HTR-8/SVneo (cell line): ENCODE measurements around the gene SEC22B.
"Not testable (repeated sequence)": the region's sequence is repeated elsewhere in the genome, so short reads cannot be mapped to it uniquely, and the experiment has no call there.

Source experiments
- DNase-seq: peaks from one replicate; pipeline ENCODE4 v3.0.0; 2011; ENCODE audit warnings: low spot score, mixed read lengths; ENCODE audit not compliant: insufficient read length
- FAIRE-seq: peaks from 2 replicates; lab custom pipeline; 2011; peaks lifted over from hg19 to GRCh38; lab: Jason Lieb, UNC

The SEC22B gene

GRCh38 chr1:120176092-120176855, at the start of gene SEC22B:
TSS of gene SEC22B (minus strand) at chr1:120176520. CDS start at chr1:120176381, 139 bp downstream.
- FAIRE-seq (no peak), DNase-seq (peak; percentile 64)

GRCh38 chr1:120217933-120218332, 41.6 kb upstream of the SEC22B start:
- not testable (repeated sequence) for DNase-seq, FAIRE-seq

DNA sequence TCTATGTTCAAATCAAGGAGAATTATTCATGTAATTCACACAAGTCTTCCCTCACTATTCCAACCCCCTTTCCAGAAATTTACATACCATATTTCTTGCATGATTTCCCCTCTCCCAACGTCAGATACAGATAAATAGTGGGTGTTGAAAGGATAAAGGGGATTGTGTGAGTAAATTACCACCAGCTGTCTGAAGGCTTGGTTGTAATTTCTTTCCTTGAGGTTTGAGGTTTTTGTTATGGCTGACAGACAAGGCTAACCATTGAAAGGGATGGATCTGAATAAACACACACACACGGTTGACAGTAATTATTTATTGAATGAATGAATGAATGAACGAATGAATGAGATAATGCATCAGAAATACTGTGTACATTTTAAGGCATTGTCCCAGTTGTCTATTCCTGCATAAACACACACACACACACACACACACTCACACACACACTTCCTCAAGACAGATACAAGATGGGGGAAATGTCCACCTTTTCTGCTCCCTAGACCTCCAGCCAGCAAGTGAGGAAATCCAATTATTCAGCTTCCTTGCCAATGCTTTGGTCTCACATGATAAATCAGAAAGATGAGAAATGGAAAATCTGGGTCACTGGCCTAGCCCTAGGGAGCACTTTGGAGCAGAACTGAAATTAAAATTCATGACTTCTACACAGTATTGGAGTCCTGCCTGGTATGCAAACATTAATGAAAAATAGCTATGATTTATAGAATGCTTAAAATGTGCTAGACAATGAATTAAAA, 41.0 kb upstream of the SEC22B start:
- not testable (repeated sequence) for FAIRE-seq

DNA sequence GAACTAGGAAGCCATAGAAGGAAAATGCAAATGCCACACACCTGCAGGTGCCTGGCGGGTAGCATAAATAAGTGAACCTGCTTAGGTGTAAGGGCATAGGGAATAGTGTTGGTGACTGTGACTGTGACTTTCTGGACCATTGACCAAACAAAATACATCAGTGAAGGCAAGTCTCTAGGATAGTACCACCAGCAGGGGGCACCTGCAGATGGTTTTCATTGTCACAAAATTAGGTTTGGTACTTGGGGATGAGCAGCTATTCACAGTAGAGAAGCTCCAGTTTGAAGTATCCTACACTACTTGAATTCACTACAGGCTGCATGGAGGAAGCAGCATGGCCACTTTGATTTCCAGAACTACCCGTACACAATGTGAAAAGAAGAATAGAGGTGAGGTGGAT, 37.3 kb upstream of the SEC22B start:
- FAIRE-seq, DNase-seq: not testable (repeated sequence)

More for the DNA sequence above, 41.0 kb upstream of the SEC22B start:
- not testable (repeated sequence) for DNase-seq

GRCh38 chr1:120210754-120211153, 34.4 kb upstream of the SEC22B start:
- not testable (repeated sequence) for FAIRE-seq, DNase-seq

GRCh38 chr1:120196863-120197775, 20.8 kb upstream of the SEC22B start:
- not testable (repeated sequence) for FAIRE-seq, DNase-seq

GRCh38 chr1:120188626-120189025, 12.3 kb upstream of the SEC22B start:
- not testable (repeated sequence) for DNase-seq, FAIRE-seq

- not testable (repeated sequence) for DNase-seq, FAIRE-seq
Measured at GRCh38 chr1:120182176-120182707, 5.9 kb upstream of the SEC22B start.

GRCh38 chr1:120179811-120180690, 3.7 kb upstream of the SEC22B start:
- FAIRE-seq, DNase-seq: not testable (repeated sequence)

DNA sequence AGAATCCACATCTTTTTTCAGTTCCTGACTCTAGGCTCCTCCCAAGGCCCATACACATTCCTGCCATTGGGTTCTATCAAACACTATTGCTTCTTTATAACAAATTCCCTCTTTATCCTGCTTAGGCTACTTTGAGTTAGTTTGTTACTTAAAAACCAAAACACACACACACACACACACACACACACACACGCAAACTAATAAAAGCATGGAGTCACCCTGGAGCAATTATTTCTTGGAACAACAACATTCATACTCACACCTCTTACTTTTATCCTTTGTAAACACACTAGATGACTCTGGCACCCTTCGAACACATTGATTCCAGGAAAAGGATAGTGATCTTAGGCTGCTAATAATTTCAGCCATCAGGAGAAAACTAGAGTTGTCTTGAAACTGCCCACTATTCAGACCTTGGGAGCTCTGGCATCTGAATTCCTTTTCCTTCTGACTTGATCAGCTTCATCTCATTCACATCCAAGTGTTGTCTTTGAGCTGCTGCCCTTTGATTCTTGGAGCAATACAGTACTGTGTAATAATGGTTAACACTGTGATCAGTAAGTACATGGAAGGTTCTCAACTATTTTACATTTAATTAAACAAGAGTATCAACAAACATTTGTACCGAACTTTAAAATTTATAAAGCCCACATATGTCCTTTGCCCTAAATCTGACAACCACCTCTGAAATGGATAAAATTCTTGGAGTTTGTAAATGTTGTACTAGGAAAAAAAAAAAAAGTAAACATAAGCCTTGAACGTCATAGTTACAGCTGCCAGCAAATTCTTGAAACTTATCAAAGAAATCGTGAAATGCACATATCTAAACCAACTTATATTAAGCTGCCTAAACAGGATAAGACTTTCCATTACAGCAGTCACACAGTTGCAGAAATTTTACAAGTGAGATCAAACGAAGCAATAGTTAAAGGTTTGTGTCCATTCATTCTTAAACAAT, 2.8 kb upstream of the SEC22B start:
- DNase-seq (no peak), FAIRE-seq (no peak)

- FAIRE-seq, DNase-seq: not testable (repeated sequence)
Measured at GRCh38 chr1:120178058-120178457, 1.7 kb upstream of the SEC22B start.

DNA sequence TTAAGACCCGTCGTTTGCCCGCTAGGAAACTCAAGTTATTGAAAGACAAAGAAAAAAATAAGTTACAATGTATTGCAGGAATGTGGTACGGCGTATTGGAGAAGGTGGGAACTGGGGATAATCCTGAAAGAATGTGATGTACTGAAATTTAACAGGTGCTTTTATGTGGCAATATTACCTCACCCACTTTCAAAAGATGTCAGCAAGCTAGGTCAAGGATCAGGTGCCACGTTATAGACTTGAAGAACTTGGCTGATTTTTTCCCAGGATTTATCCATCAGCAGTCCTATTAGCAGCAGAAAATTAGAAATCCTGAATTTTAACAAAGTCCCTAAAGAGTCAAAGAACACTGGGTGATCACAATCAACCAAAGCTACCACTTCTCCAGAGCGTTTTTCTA, 632 bp downstream of the SEC22B start:
- FAIRE-seq: not testable (repeated sequence)

GRCh38 chr1:120164761-120165160, 11.6 kb downstream of the SEC22B start:
- not testable (repeated sequence) for FAIRE-seq, DNase-seq

More for the DNA sequence above, 632 bp downstream of the SEC22B start:
- not testable (repeated sequence) for DNase-seq

- FAIRE-seq, DNase-seq: not testable (repeated sequence)
Measured at GRCh38 chr1:120162015-120162414, 14.3 kb downstream of the SEC22B start.

GRCh38 chr1:120158495-120158894, 17.8 kb downstream of the SEC22B start:
- not testable (repeated sequence) for FAIRE-seq, DNase-seq

GRCh38 chr1:120158086-120158485, 18.2 kb downstream of the SEC22B start:
- DNase-seq, FAIRE-seq: not testable (repeated sequence)

GRCh38 chr1:120150138-120150822, 26.0 kb downstream of the SEC22B start:
- FAIRE-seq, DNase-seq: not testable (repeated sequence)
